ENCODE data around the gene FGF1.

- TF ChIP-seq CTCF (IDR thresholded peaks at IDR 0.05) (no peak), POLR2A (IDR thresholded peaks at IDR 0.05) (no peak)
Observed at GRCh38 chr5:142637871-142638270, 48.0 kb downstream of the FGF1 start.
